A549 (cell line): ENCODE data around the gene LBHD1. TPM values are rescaled to one million over a fixed set of nuclear protein-coding genes. Genes with fewer than 3 reads are reported as not detected.
"Not testable (repeated sequence)": the region's sequence is repeated elsewhere in the genome, so short reads cannot be mapped to it uniquely, and the experiment has no call there.

Experiments
- ATAC-seq, 2 experiments: fragments of 200-7000 bp in 1 of 2; fragments of >200 bp in 1 of 2; cut with Nextera tagmentation in 1 of 2; cut with Tn5 transposase in 1 of 2; 3 replicates each; pipeline versions ENCODE4 v1.8.0 to v1.9.1; 2018 to 2020; ENCODE audit warnings: mild to moderate bottlenecking in 1 of 2, moderate library complexity in 1 of 2
- CTCF ChIA-PET: fragments of 300-600 bp; sonication (Branson Sonifier 250); formaldehyde crosslinking; extraction: SDS; loops from one replicate; lab custom pipeline; 2021; ENCODE audit warnings: antibody characterized with exemption, inconsistent platforms; lab: Yijun Ruan, JAX
- POLR2A ChIA-PET: fragments of 350-600 bp; formaldehyde crosslinking; extraction: SDS; loops from one replicate; lab custom pipeline; 2021; ENCODE audit warnings: antibody characterized with exemption, inconsistent platforms; lab: Yijun Ruan, JAX
- DNase-seq, 2 experiments: peaks; one replicate each; pipeline versions ENCODE4 v3.0.0 to v3.0.0-alpha.2; 2011 to 2016; ENCODE audit warnings: low read depth in 1 of 2, low spot score in 1 of 2
- FAIRE-seq: peaks from 2 replicates; lab custom pipeline; 2011; peaks lifted over from hg19 to GRCh38; lab: Jason Lieb, UNC
- H3K27ac ChIP-seq, 2 experiments: fragments of >200 bp; sonication (Bioruptor Twin); formaldehyde crosslinking; 3 replicates each; pipeline ENCODE4 v1.5.1; 2016 to 2017
- H3K4me1 ChIP-seq: fragments of >200 bp; sonication (Bioruptor Twin); formaldehyde crosslinking; 3 replicates; pipeline ENCODE4 v1.6.1; 2016
- H3K4me2 ChIP-seq: fragments of >200 bp; sonication (Bioruptor Twin); formaldehyde crosslinking; 3 replicates; pipeline ENCODE4 v1.6.1; 2016
- H3K4me3 ChIP-seq: fragments of >200 bp; sonication (Bioruptor Twin); formaldehyde crosslinking; 3 replicates; pipeline ENCODE4 v1.5.1; 2016
- H3K9me3 ChIP-seq: fragments of >200 bp; sonication (Bioruptor Twin); formaldehyde crosslinking; 3 replicates; pipeline ENCODE4 v1.6.1; 2016
- EHF ChIP-seq: fragments of 250-450 bp; sonication (Bioruptor Pico); IDR thresholded peaks from 2 replicates; pipeline ENCODE4 v1.5.0; 2020; ENCODE audit warnings: mild to moderate bottlenecking
- EHMT2 ChIP-seq: fragments of 200-600 bp; sonication (generic); IDR thresholded peaks from 2 replicates; pipeline ENCODE4 v1.6.1; 2016; ENCODE audit warnings: antibody characterized with exemption, low read depth, mild to moderate bottlenecking, moderate library complexity
- FOSL2 ChIP-seq, 2 experiments: fragments of 450-650 bp in 1 of 2; fragments of >200 bp in 1 of 2; sonication (Bioruptor Twin) in 1 of 2; formaldehyde crosslinking; IDR thresholded peaks; 2 replicates each; pipeline versions ENCODE4 v1.5.0 to v1.6.1; 2016 to 2020; ENCODE audit warnings: mild to moderate bottlenecking in 1 of 2, moderate library complexity in 1 of 2
- FOXS1 ChIP-seq: fragments of 250-450 bp; sonication (Bioruptor Pico); IDR thresholded peaks from 2 replicates; pipeline ENCODE4 v1.5.0; 2020; ENCODE audit warnings: mild to moderate bottlenecking, moderate library complexity
- GATA3 ChIP-seq: IDR thresholded peaks from 2 replicates; pipeline ENCODE4 v1.6.1; 2012; ENCODE audit warnings: borderline replicate concordance
- HDAC2 ChIP-seq: fragments of 200-600 bp; sonication (generic); IDR thresholded peaks from 2 replicates; pipeline ENCODE4 v1.6.1; 2016
- JUN ChIP-seq, 2 experiments: fragments of >200 bp; sonication (Bioruptor Twin); formaldehyde crosslinking; IDR thresholded peaks; 2 replicates in 1 of 2; 3 replicates in 1 of 2; pipeline ENCODE4 v1.6.1; 2016 to 2017
- MAFK ChIP-seq: fragments of 450-650 bp; IDR thresholded peaks from 2 replicates; pipeline ENCODE4 v1.6.1; 2014; ENCODE audit not compliant: partially characterized antibody
- MAZ ChIP-seq: fragments of 150-350 bp; IDR thresholded peaks from 2 replicates; pipeline ENCODE4 v1.6.1; 2014; ENCODE audit warnings: antibody characterized with exemption, low read depth, low read length, borderline replicate concordance
- NFE2L2 ChIP-seq: fragments of 150-350 bp; conservative IDR thresholded peaks from 2 replicates; pipeline ENCODE4 v1.6.1; 2014; ENCODE audit warnings: low read length
- NPAS2 ChIP-seq: fragments of 250-450 bp; sonication (Bioruptor Pico); IDR thresholded peaks from 2 replicates; pipeline ENCODE4 v1.8.0; 2022; ENCODE audit warnings: mild to moderate bottlenecking, moderate library complexity, borderline replicate concordance
- PHF8 ChIP-seq: fragments of 200-600 bp; sonication (generic); IDR thresholded peaks from 2 replicates; pipeline ENCODE4 v1.6.1; 2016; ENCODE audit warnings: low read depth, mild to moderate bottlenecking, antibody characterized with exemption, moderate library complexity, borderline replicate concordance
- POLR2A ChIP-seq: IDR thresholded peaks from 2 replicates; pipeline ENCODE4 v1.6.1; 2012; ENCODE audit warnings: mild to moderate bottlenecking, low read length
- POLR2AphosphoS2 ChIP-seq: conservative IDR thresholded peaks from 2 replicates; pipeline ENCODE4 v1.6.1; 2012; ENCODE audit warnings: low read length, improper control_type of control experiment, inconsistent platforms
- RARB ChIP-seq: fragments of 250-450 bp; sonication (Bioruptor Pico); IDR thresholded peaks from 2 replicates; pipeline ENCODE4 v1.8.0; 2021; ENCODE audit warnings: mild to moderate bottlenecking, moderate library complexity
- WGBS: methylation state at CpG from one replicate; pipeline ENCODE4 v1.1.6; 2017; ENCODE audit errors: missing lambda C conversion rate; 5-methylcytosine and 5-hydroxymethylcytosine counted together
- polyA plus RNA-seq, 4 experiments: library from polyadenylated mRNA; depleted of rRNA in 3 of 4; stranded (reverse); fragments of >200 nt; fragmentation: RNase III in 1 of 4; extraction: RNeasy Plus Mini Kit Qiagen cat#74134 plus additional on column Dnase treatment in 1 of 4; gene quantifications; 2 replicates in 3 of 4; 3 replicates in 1 of 4; pipeline ENCODE4 v1.2.3, GENCODE V29; 2011 to 2017
- TF ChIP-seq, protein P1 (sequence below): IDR thresholded peaks from 2 replicates; pipeline ENCODE4 v1.6.1; 2012
- TF ChIP-seq, protein P2 (sequence below): fragments of >200 bp; sonication (Bioruptor Twin); formaldehyde crosslinking; IDR thresholded peaks from 3 replicates; pipeline ENCODE4 v1.6.1; 2016

Gene LBHD1
- polyA plus RNA-seq, 2 of the 4 experiments (the other 2 are of a cell fraction) = 4.1 to 6.8 TPM

DNA sequence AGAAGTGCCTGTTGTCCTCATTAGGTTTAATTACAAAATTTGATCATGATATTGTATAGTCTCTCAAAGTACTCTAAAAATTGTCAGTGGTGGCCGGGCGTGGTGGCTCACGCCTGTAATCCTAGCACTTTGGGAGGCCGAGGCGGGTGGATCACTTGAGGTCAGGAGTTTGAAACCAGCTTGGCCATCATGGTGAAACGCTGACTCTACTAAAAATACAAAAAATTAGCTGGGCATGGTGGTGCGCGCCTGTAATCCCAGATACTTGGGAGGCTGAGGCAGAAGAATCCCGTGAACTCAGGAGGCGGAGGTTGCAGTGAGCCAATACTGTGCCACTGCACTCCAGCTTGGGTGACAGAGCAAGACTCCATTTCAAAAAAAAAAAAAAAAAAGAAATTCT, 3.3 kb upstream of the LBHD1 start:
- not testable (repeated sequence) for DNase-seq, FAIRE-seq, H3K4me3 ChIP-seq, ATAC-seq, H3K27ac ChIP-seq, H3K4me2 ChIP-seq, H3K9me3 ChIP-seq
- 97% methylated on average over 10 of the region's 10 CpGs for WGBS
- ChIA-PET POLR2A (interaction anchor here (0.6 to 2.8 kb wide), 5 partner anchors 8 to 84 kb away, joined by 3 to 36 read pairs (median 5); partner anchors contain the start of genes C11orf98, CSKMT, INTS5 and TUT1), CTCF (interaction anchor here (0.6 to 9.0 kb wide), 4 partner anchors 12 to 281 kb away, joined by 3 to 72 read pairs (median 5); partner anchors contain the start of gene LRRN4CL)
- TF ChIP-seq MAFK = peak; percentile 66
- H3K4me1 ChIP-seq = peaks cover 25% of the 10 kb centered on the region

DNA sequence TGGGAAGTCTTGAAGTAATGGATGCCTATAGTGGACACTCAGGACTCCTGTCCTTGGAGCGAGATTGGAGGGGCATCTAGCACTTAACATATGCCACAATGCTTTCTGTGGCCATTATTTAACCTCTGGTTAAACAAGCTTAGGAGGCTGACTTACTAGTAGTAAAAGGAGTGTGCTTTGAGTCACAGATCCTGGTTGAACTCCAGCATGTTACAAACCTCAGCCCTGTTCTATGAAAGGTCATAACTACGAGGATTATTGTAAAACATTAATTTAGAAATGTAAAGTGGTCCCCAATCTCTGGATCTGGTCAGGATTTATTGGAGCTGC, 1.1 kb upstream of the LBHD1 start:
- no peak for TF ChIP-seq NPAS2 (CRISPR knock-in tag)
- TF ChIP-seq FOSL2 (IDR thresholded peaks at IDR 0.05) = no peak
- TF ChIP-seq FOSL2 (CRISPR knock-in tag; IDR thresholded peaks at IDR 0.05) = no peak
- TF ChIP-seq, all 56 proteins: peak for 0
- Histone ChIP-seq H3K4me1 (peaks cover 31% of the 10 kb centered on the region), H3K4me2 (peak overlapping the region; percentile 64), H3K27ac (peak overlapping the region in 1 of 2 experiments; percentile 98; a peak in 4 of 6 replicates), H3K9me3 (no peaks in the 10 kb centered on the region), H3K4me3 (no peak overlapping the region)
- DNase-seq (no peak), ATAC-seq (no peak), FAIRE-seq (no peak)
- ChIA-PET CTCF (interaction anchor here (1.1 to 9.0 kb wide), 5 partner anchors 8 to 114 kb away, joined by 3 to 72 read pairs (median 7); partner anchors contain the start of genes BSCL2, C11orf98, GNG3 and LRRN4CL), POLR2A (interaction anchor here (0.6 to 2.8 kb wide), 3 partner anchors 8 to 81 kb away, joined by 3 to 36 read pairs (median 4); partner anchors contain the start of genes C11orf98, CSKMT, LRRN4CL and TUT1)
- WGBS = 50% methylated on average over 2 of the region's 2 CpGs

DNA sequence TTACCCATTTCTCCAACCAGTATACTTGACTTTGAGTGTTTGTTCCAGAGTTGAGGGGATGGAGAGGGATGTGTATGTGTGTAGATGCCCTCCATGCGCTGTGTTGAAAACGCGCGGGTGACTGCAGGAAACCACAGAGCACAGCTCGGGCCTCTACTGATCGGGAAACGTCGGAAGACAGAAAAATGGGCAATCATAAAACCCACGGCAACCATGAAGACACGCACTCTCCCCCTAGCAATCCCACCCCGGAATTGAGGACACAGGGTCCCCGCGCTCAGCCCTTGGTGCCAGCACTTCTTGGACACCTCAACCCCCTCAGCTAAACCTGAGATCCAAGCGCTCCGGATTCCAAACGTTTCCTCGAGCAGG, 845 bp downstream of the LBHD1 start:
- no peak for FAIRE-seq
- POLR2A ChIA-PET = interaction anchor here (0.8 to 3.3 kb wide), 15 partner anchors 9 to 210 kb away, joined by 3 to 34 read pairs (median 7); partner anchors contain the start of genes B3GAT3, EEF1G, GANAB and HNRNPUL2
- Histone ChIP-seq H3K4me2 (peak overlapping the region; percentile 64), H3K9me3 (no peaks in the 10 kb centered on the region), H3K4me3 (peak overlapping the region; percentile 90)
- WGBS = 2% methylated on average over 13 of the region's 17 CpGs
- peak; percentile 43 to 55 for ATAC-seq
- no peak for DNase-seq
- TF ChIP-seq JUN (IDR thresholded peaks at IDR 0.05) (no peak), NPAS2 (CRISPR knock-in tag) (no peak), RARB (CRISPR knock-in tag) (no peak), PHF8 (peak; percentile 18; the same call in 1 of the 2 replicates), FOXS1 (no peak), FOSL2 (IDR thresholded peaks at IDR 0.05) (no peak), FOSL2 (CRISPR knock-in tag; IDR thresholded peaks at IDR 0.05) (no peak)
- TF ChIP-seq, protein P1, sequence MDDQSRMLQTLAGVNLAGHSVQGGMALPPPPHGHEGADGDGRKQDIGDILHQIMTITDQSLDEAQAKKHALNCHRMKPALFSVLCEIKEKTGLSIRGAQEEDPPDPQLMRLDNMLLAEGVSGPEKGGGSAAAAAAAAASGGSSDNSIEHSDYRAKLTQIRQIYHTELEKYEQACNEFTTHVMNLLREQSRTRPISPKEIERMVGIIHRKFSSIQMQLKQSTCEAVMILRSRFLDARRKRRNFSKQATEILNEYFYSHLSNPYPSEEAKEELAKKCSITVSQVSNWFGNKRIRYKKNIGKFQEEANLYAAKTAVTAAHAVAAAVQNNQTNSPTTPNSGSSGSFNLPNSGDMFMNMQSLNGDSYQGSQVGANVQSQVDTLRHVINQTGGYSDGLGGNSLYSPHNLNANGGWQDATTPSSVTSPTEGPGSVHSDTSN = 0 out of 2 replicates have a peak, but pooled peaks have one; percentile 6
- TF ChIP-seq, all 56 proteins: peak for 2
- CTCF ChIA-PET = interaction anchor here (1.1 to 9.0 kb wide), 7 partner anchors 10 to 96 kb away, joined by 3 to 72 read pairs (median 5); partner anchors contain the start of genes BSCL2, EML3, GNG3 and LRRN4CL
- H3K4me1 ChIP-seq = peaks cover 36% of the 10 kb centered on the region
- H3K27ac ChIP-seq = peak overlapping the region; percentile 97 to 98

DNA sequence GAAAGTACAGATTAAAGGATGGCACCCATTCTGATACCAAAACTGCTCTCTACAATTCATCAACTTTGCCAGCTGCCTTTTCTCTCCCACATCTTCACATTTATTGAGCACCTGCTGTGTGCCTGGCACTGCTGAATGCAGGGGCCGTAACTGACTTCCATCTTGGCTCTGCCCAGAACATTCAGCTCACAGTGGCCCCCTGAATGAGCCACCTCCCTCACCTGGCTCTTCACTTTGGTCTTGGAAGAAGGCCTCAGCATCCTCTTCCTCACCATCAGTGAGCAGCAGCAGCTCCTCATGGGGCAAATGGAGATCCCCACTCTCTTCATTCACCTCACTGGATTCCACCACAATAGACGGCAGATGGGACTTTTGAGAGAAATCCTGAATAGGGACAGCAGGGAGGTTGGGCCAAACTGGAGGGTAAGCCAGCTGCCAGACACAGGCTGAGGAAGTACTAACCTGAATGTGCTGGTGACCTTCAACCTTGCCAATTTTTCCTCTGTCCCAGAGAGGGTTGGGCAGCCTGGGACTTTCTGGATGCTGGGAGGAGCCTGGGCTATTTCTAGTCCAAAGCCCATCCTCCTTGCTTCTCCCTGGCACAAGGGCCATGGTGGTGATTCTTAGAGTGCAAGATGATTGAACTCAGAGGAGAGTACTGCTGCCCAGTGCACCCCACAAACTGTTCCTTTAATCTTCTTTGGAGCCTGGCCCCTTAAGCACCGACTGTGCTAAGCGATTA, 2.5 kb downstream of the LBHD1 start:
- no peak for TF ChIP-seq HDAC2
- peak overlapping the region; percentile 64; the same call in 2 of the 3 replicates for H3K4me2 ChIP-seq
- no peak overlapping the region for H3K4me3 ChIP-seq
- ATAC-seq (peak in 1 of 2 experiments; percentile 5; a peak in 2 of 6 replicates), DNase-seq (peak in 1 of 2 experiments; percentile 56), FAIRE-seq (no peak)
- H3K9me3 ChIP-seq = no peaks in the 10 kb centered on the region
- 77% methylated on average over 4 of the region's 4 CpGs for WGBS
- CTCF ChIA-PET = interaction anchor here (0.8 to 9.0 kb wide), 7 partner anchors 11 to 275 kb away, joined by 3 to 72 read pairs (median 3); partner anchors contain the start of genes HNRNPUL2 and LRRN4CL
- POLR2A ChIA-PET = interaction anchor here (0.7 to 3.3 kb wide), 4 partner anchors 16 to 58 kb away, joined by 3 to 34 read pairs (median 4); partner anchors contain the start of genes HNRNPUL2, INTS5 and TTC9C
- H3K4me1 ChIP-seq = peaks cover 36% of the 10 kb centered on the region
- H3K27ac ChIP-seq = peak overlapping the region in 1 of 2 experiments; percentile 11; a peak in 2 of 6 replicates

DNA sequence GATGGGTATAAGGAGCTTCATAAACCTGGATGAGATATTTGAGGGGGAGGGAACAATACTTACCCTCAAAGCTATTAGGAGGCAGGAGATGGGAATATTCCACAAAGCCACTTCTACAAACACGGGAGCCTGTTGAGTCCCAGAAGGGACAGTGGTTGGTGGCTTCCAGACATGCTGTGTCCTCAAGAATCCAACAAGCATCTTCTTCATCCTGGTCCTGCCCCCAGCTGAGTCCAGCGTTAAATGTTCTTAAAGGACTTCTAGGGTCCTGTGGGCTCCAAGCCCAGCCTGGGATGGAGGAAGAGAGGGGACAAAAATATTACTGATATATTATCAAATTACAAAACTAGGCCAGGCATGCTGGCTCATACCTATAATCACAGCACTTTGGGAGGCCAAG, 4.6 kb downstream of the LBHD1 start:
- ChIA-PET CTCF (interaction anchor here (0.5 to 6.5 kb wide), 10 partner anchors 9 to 65 kb away, joined by 3 to 30 read pairs (median 4); partner anchors contain the start of gene LRRN4CL), POLR2A (interaction anchor here (0.7 to 5.5 kb wide), 9 partner anchors 8 to 174 kb away, joined by 3 to 91 read pairs (median 5); partner anchors contain the start of genes HNRNPUL2, INTS5, TTC9C and TUT1)
- 86% methylated on average over 2 of the region's 2 CpGs for whole genome bisulfite sequencing
- Histone ChIP-seq H3K4me2 (peak overlapping the region; percentile 78), H3K27ac (peak overlapping the region; percentile 93 to 96; a peak in 4 of 6 replicates), H3K9me3 (no peaks in the 10 kb centered on the region), H3K4me3 (no peak overlapping the region), H3K4me1 (peaks cover 32% of the 10 kb centered on the region)
- FAIRE-seq (no peak), ATAC-seq (no peak), DNase-seq (no peak)
- no peak for TF ChIP-seq NPAS2 (CRISPR knock-in tag)
- no peak for TF ChIP-seq EHMT2
- TF ChIP-seq NFE2L2 = no peak
- no peak for TF ChIP-seq POLR2AphosphoS2
- peak; percentile 4; the same call in 1 of the 2 replicates for TF ChIP-seq POLR2A
- no peak for TF ChIP-seq EHF
- peak; percentile 15; the same call in 1 of the 2 replicates for TF ChIP-seq GATA3
- TF ChIP-seq, protein P2, sequence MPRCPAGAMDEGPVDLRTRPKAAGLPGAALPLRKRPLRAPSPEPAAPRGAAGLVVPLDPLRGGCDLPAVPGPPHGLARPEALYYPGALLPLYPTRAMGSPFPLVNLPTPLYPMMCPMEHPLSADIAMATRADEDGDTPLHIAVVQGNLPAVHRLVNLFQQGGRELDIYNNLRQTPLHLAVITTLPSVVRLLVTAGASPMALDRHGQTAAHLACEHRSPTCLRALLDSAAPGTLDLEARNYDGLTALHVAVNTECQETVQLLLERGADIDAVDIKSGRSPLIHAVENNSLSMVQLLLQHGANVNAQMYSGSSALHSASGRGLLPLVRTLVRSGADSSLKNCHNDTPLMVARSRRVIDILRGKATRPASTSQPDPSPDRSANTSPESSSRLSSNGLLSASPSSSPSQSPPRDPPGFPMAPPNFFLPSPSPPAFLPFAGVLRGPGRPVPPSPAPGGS = 0 out of 3 replicates have a peak, but pooled peaks have one; percentile 46
- no peak for TF ChIP-seq MAZ
